GM12874 (cell line): Measurements from ENCODE around the gene XPNPEP2.

ENCODE experiments used
- CTCF ChIP-seq: IDR thresholded peaks from 2 replicates; pipeline ENCODE4 v1.5.1; 2011; ENCODE audit warnings: low read depth, mild to moderate bottlenecking, control low read depth, low read length, moderate library complexity; ENCODE audit not compliant: insufficient read depth

The XPNPEP2 gene

GRCh38 chrX:129705988-129706387 is 32.8 kb upstream of the XPNPEP2 start:
- no peak for TF ChIP-seq CTCF

- no peak for TF ChIP-seq CTCF
Measured at GRCh38 chrX:129706400-129707072, 32.2 kb upstream of the XPNPEP2 start.

GRCh38 chrX:129714581-129714980 is 24.2 kb upstream of the XPNPEP2 start:
- no peak for TF ChIP-seq CTCF

- no peak for TF ChIP-seq CTCF
Measured at GRCh38 chrX:129716507-129716906, 22.3 kb upstream of the XPNPEP2 start.

- TF ChIP-seq CTCF = no peak
Measured at GRCh38 chrX:129717892-129718291, 20.9 kb upstream of the XPNPEP2 start.

GRCh38 chrX:129718676-129719075 is 20.1 kb upstream of the XPNPEP2 start:
- TF ChIP-seq CTCF = no peak

- no peak for TF ChIP-seq CTCF
Measured at GRCh38 chrX:129719268-129719667, 19.5 kb upstream of the XPNPEP2 start.
